ENCODE results near the gene LTO1.
A peak's percentile ranks its signal among the peaks of the same experiment; 100 is the strongest.
"Not testable (repeated sequence)": the region's sequence is repeated elsewhere in the genome, so short reads cannot be mapped to it uniquely, and the experiment has no call there.

Gene LTO1

DNA sequence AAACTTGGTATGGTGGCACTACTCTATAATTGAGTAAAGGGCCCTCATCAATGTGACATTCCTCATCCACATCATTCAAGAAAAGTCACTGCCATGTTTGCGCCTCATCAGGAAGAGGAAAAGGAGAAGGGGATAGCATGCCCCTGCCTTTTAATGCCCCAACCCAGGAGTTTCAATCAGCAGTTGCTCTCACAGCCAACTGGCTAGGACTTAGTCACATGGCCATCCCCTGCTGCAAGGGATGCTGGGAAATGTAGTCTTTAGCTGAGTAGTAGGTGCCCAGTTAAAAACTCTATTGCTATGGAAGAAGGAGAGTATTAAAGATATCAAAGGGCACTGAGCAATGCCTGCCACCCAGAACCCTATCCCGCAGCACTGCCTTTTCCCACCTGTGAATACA lies 45.1 kb downstream of the LTO1 start:
- peak; percentile 74 for DNase-seq

DNA sequence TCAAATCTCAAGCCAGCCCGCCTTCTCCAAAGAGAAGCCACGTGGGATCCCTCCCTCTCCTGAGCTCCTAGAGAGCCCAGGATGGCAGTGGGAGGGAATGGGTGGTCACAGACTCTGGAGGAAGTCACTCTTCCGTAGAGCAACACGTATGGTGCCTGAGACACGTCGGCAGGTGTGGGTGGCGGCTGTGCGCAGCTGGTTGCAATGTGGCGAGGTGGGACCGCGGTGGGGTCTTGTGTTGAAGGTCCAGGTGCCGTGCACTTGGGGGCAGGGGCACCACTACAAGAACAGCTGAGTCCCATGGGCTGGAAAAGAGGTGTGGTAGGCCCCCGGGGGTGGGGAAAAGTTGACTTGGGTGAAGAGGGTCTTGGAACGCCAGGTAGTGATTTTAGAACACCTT lies 47.6 kb downstream of the LTO1 start:
- no peak for DNase-seq

DNA sequence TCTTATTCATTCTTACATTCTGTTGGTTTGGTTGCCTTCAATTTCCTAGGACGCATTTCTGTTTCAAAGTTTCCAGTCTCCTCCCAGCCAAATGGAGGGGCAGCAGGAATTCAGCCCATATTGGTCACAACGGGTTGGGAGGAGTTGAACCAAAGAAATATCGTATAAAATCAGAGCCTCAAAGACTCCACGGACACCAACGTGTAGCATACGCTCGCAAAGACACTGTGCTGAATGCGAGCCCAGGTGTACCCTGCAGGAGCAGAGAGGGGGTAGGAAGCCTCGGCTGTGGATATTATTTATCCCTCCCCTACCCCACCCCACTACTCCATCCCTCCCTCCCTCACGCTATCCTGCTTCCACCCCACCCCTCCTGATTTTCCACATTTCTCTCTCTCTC lies 49.7 kb downstream of the LTO1 start:
- no peak for DNase-seq

DNA sequence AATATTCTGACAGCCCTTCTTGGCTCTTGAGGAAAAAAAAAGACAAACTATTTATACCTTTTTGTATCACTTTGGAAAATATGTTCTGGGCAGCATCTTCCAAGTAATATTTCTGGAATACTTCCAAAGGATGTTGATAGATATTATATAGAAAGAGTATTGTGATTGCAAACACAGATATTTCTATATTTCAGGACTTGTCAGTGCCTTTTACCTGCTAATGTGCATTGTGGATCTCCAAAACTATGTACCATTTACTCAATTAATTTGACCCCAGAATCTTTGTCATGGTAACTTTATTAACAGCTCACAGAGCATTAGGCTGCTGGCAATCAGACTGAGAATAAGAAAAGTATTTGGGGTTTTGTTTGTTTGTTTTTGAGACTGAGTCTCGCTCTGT lies 50.9 kb downstream of the LTO1 start:
- no peak for DNase-seq

DNA sequence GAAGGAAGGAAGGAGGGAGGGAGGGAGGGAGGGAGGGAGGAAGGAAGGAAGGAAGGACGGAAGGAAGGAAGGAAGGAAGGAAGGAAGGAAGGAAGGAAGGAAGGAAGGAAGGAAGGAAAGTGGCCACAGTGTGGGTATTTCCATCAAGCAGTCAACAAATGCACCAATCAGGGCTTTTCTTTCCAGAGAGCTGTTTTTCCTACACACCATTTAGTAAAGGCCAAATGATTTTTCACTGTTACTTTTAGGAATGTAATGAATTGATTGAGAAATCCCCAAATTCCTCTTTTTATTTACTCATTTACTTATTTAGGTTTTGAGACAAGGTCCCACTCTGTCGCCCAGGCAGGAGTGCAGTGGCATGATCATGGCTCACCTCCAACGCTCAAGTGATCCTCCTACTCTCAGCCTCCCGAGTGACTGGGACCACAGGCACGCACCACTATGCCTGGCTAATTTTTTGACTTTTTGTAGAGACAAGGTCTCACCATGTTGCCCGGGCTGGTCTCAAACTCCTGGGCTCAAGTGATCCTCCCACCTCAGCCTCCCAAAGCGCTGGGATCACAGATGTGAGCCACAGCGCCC lies 53.0 kb downstream of the LTO1 start:
- DNase-seq = not testable (repeated sequence)

DNA sequence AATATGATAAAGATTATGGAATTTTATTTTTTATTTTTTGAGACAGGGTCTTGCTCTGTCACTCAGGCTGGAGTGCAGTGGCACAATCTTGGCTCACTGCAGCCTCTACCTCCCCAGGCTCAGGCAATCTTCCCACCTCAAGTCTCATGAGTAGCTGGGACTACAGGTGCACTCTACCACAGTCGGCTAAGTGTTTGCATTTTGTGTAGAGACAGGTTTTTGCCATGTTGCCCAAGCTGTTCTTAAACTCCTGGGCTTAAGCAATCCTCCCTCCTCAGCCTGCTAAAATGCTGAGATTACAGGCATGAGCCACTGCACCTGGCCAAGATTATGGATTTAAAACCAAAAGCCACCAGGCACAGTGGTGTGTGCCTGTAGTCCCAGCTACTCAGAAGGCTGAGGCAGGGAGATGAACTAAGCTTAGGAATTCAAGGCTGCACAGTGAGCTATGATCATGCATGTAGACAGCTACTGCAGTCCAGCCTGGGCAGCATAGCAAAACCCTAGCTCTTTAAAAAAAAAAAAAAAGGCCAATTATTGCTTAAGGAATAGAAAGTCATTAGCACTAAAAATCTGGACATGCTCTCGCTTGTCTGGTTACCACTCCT lies 54.4 kb downstream of the LTO1 start:
- no peak for DNase-seq

DNA sequence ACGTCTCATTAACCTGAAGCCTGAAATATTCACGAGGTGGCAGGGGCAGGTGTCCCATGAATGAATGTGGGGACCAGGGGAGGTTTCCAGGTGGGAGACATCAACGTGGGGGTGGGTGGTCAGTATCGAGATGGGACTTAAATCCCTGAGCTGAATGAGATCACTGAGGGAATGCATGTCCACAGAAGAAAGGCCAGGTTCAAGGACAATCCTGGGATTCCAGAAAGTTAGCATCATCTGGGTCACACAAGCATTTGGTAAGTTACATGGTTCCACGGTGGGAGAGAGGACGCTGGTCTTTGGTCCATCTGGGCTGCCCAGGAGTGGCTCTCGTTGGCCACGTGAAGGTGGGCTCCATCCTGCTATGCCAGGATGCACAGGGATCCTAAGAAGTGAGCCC lies 56.9 kb downstream of the LTO1 start:
- DNase-seq = no peak

DNA sequence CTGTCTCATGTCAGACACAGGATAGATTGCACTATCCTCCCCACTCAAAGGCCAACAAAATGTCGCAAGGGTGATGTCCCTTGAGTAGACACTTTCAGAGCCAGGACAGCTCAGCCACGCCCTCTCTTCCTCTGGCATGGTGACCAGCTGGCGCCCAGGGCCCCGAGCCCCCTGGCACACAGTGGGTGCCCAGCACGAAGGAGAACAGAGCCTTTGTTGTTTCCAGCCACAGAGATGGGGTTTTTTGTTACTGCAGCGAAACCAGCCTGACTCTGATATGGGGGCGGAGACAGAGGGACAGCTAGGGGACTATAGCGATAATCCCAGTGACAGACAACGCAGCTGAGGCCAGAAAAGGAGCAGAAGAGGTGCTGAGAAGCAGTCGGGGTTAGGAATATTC lies 57.5 kb downstream of the LTO1 start:
- no peak for DNase-seq

DNA sequence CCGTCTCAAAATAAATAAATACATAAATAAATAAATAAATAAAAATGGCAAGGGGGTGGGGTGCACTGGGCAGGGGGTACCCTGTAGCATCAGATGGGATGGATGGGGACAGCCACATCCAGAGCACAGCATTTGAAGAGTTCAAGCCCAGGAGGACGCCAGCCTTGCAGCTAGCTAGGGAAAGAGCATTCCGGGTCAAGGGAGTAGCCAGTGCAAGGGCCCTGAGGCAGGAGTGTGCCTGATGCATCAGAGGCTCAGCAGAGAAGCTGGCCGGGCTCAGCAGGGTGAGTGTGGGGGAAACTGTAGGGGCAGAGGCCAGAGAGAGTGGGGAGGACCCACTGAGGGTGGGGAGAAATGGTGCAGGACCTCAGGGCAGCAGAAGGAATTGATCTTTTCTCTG lies 57.9 kb downstream of the LTO1 start:
- no peak for DNase-seq

Data from OCI-M1 (cell line).